Measurements from ENCODE around the gene BHLHE23.

DNA sequence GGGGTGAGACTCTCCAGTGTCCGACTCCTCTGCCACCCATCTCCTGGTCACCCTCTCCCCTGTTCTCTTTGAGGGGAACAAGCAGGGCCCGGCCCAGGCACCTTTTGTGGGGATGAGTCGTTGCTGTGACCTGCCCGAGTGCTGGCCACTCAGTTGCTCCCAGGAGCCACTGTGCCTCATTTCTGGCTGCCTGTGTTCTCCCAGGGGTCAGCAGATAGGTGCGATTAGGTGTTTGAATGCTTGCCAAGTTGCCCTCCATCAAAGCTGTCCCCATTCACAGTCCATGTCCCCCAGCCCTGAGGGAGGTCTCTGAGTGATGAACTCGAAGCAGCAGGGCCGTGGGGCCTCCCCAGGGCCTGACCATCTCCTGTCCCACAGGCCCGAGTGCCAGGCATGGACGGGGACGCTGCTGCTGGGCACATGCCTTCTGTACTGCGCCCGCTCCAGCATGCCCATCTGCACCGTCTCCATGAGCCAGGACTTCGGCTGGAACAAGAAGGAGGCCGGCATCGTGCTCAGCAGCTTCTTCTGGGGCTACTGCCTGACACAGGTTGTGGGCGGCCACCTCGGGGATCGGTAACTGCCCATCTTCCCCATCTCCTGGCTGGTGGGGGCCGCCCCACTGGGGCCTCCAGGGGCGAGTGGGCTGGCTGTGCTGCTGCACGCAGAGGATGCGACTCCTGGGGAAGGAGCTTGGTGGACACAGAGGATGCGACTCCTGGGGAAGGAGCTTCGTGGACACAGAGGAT, 50.2 kb downstream of the BHLHE23 start:
- no peak for TF ChIP-seq POLR2AphosphoS5 (IDR thresholded peaks at IDR 0.05)
- no peak for TF ChIP-seq EP300 (IDR thresholded peaks at IDR 0.05)
- TF ChIP-seq CTCF (IDR thresholded peaks at IDR 0.05), result no peak
